GM18519 (cell line): ENCODE measurements around the gene SPPL2B.
"Not testable (repeated sequence)": the region's sequence is repeated elsewhere in the genome, so short reads cannot be mapped to it uniquely, and the experiment has no call there.

Experiments used
- ATAC-seq: cut with Tn5 transposase; IDR thresholded peaks from one replicate; pipeline ENCODE4 v1.9.1; 2021; ENCODE audit warnings: mild to moderate bottlenecking, moderate library complexity; ENCODE audit not compliant: unreplicated experiment, low FRiP score

SPPL2B gene

GRCh38 chr19:2374808-2375207 lies 46.3 kb downstream of the SPPL2B start:
- no peak for ATAC-seq

DNA sequence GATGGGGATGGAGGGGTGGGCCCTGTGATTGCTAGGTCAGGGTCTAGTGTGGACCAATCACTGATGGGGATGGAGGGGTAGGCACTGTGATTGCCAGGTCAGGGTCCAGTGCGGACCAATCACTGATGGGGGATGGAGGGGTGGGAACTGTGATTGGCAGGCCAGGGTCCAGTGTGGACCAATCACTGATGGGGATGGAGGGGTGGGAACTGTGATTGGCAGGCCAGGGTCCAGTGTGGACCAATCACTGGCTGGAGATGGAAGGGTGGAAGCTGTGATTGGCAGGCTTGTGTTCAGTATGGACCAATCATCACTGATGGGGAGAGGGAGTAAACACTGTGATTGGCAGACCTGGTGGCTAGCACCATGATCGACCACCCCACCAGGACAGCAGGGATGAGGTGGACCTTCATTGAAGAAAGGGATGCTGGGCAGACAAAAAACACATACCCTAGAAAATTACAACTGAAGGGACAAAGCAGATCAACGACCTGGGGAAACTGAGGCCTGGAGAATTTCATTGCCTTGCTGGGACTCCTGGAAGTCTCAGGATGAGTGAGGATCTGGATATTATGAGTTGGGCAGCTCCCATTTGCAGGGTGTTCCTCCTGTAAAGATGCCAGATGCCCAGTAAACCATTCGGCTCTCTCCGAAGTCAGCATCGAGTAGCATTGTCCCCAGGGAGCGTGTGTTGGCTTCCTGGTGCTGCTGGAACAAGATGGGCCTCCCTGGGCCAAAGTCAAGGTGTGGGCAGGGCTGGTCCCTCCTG lies 47.1 kb downstream of the SPPL2B start:
- no peak for ATAC-seq

DNA sequence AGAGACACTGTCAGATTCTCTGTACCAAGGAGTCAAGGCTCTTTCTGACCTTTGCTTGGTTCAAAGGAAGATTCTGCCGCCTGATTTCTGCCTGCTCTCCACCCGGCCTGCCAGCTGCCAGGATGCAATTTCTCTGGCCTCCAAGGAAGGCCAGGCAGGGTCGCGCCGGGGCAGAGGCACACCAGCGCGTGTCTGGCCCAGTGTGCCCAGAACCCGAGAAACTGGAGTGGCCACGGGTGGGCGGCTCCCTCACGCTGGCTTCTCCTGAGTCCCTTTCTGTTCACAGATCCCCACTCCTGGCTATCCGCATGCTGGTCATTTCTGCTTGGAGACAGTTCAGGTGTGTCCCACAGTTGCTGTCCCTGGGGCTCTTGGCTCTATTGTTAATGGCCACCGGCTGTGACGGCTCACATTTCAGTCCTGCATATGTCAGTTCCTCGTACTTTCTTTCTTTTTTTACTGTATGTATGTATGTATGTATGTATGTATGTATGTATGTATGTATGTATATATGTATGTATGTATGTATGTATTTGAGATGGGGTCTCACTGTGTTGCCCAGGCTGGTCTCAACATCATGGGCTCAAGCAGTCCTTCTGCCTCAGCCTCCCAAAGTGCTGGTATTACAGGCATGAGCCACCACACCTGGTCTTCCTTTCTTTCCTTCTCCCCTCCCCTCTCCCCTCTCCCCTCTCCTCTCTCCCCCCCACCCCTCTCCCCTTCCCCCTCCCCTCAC lies 48.5 kb downstream of the SPPL2B start:
- no peak for ATAC-seq

GRCh38 chr19:2380567-2380966 lies 52.1 kb downstream of the SPPL2B start:
- no peak for ATAC-seq

DNA sequence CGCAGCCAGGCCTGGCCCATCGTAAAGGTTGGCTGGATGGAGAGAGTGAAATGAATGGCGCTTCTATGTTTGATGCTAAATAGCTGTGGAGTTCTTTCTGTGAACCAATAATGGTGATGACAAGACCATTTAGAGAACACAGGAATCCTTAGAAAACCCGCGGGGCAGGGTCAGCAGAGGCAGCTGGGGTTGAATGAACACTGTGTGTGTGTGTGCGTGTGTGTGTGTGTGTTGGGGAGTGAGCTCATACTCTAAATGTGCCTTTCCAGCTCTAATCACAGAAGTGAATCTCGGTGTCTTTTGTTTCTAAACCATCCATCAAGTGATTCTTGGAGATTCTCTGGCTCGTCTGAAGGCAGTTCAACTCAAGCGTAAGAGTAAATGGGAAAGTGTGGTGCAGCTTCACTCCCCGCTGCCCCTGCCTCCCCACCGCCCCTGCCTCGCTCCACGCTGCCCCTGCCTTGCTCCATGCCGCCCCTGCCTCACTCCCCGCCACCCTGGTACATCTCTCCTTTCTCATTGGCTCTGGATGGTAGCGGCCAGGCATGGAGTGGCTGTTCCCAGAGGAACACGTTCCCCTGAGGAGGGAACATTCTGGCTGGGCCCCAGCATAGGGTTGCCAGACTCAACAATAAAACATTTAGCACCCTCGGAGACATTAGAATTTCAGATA lies 52.8 kb downstream of the SPPL2B start:
- no peak for ATAC-seq

DNA sequence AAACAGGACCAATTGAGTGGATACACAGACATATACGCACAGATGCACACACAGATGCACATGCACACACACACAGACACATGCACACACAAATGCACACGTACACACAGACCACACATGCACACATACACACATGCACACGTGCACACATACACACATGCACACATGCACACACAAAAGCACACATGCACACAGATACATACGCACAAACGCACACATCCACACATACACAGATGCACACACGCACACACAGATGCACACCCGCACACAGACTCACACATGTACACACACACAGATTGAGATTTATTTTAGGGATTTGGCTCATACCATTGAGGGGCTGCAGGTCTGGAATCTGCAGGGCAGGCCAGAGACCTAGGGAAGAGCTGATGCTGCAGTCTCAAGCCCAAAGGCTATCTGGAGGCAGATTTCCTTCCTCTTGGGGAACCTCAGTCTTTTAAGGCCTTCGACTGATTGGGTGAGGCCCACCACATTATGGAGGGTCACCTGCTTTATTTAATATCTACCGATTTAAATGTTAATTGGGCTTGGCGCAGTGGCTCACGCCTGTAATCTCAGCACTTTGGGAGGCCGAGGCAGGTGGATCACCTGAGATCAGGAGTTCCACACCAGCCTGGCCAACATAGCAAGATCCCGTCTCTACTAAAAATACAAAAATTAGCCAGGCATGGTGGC lies 54.2 kb downstream of the SPPL2B start:
- no peak for ATAC-seq

DNA sequence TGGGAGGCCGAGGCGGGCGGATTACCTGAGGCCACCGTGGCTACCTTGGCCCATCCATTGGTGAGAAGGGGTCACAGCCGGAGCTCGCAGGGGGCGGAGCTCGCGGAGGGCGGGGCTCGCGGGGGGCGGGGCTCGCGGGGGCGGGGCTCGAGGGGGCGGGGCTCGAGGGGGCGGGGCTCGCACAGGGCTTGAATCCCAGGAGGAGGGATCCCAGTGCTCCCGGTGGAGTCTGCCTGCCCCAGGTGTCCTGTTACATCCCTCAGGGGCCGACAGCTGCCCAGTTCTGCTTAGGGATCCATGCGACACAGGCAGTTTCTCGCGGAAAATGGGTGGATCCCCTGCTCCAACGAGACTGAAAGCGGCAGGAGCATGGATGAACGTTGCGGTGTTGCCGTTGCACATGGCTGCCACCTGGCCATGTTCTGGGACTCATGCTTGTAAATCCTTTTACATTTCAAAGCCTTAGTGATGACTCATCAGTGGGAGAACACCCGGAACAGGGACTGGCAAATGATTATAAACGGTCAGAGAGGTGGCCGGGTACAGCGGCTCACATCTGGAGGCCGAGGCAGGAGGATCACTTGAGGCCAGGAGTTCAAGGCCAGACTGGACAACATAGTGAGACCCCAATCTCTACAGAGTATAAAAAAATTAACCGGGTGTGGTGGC lies 56.7 kb downstream of the SPPL2B start:
- ATAC-seq = no peak

DNA sequence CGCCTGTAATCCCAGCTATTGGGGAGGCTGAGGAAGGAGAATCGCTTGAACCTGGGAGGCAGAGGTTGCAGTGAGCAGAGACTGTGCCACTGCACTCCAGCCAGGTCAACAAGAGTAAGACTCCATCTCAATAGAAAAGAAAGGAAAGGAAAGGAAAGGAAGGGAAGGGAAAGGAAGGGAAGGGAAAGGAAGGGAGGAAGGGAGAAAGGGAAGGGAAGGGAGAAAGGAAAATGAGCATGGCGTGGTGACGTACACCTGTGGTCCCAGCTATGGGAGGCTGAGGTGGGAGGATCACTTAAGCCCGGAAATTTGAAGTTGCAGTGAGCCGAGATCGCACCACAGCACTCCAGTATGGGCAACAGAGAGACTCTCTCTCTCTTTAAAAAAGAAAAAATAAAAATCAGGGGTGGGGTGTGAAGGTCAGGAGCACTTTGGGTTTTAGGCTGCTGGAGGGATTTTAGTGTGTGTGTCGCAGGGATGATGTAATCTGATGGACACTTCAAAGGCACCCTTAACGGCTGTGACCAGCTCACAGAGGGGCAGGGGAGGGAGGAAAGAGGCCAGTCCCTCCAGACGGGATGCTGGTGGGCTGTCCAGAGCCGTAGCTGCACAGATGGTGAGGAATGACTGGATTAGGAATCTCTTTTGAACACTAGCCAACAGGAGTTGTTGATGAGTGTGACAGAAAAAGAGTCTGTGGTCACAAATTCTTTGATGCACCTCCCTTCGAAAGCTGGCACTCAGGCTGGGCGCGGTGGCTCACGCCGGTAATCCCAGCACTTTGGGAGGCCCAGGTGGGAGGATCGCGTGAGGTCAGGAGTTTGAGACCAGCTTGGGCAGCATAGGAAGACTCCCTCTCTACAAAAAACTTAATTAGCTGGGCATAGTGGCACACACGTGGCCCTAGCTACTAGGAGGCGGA lies 59.1 kb downstream of the SPPL2B start:
- no peak for ATAC-seq

DNA sequence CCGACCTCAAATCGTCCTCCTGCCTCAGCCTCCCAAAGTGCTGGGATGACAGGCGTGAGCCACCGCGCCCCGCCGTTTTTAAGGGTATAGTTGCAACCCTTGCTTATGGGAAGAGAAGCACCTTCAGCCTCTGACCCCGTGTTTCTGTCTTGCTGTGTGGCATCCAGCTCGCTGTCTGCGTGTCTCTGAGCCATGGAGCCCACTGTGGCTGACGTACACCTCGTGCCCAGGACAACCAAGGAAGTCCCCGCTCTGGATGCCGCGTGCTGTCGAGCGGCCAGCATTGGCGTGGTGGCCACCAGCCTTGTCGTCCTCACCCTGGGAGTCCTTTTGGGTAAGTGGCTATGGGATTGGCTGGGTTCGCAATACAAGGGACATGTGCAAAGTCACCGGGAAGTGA lies 61.1 kb downstream of the SPPL2B start:
- ATAC-seq = no peak

DNA sequence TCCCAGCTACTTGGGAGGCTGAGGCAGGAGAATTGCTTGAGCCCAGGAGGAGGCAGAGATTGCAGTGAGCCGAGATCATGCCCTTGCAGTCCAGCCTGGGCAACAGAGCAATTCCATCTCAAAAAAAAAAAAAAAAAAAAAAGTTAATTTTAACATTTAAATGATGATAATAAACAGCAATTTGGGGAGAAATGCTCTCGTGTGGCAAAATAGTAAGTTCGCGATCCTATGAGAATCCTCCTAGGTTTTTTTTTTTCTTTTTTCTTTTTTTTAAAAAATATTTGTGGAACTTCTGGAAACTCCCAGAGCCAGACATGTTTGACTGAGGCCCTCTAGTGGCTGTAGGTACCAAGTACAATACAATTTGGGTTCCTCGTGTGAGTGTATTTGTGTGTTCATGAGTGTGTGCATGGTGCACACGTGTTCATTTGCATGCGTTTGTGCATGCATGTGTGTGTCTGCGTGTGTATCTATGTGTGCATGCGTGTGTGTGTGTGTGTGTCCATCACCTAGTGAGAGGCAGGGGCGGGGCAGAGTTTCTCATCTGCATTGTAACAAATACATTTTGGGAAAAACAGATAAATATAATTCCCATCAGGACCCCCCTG lies 62.7 kb downstream of the SPPL2B start:
- ATAC-seq = no peak

GRCh38 chr19:2392366-2392765 lies 63.9 kb downstream of the SPPL2B start:
- no peak for ATAC-seq

DNA sequence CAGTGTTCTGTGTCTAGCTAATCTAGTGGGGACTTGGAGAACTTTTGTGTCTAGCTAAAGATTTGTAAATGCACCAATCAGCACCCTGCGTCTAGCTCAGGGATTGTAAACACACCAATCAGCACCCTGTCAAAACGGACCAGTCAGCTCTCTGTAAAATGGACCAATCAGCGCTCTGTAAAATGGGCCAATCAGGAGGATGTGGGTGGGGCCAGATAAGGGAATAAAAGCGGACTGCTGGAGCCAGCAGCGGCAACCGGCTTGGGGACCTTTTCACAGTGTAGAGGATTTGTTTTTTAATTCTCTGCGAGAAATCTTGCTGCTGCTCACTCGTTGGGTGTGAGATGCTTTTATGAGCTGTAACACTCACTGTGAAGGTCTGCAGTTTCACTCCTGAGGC lies 64.4 kb downstream of the SPPL2B start:
- ATAC-seq = not testable (repeated sequence)

DNA sequence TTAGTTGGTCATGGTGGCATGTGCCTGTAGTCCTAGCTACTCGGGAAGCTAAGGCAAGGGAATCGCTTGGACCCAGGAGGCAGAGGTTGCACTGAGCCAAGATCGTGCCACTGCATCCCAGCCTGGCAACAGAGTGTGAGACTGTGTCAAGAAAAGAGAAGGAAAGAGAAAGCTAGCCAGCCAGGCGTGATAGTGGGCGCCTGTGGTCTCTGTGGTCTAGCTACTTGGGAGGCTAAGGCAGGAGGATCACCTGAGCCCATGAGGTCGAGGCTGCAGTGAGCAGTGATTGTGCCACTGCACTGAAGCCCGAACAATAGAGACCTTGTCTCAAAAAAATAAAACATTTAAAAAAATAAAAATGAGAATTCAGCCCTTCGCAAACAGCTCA lies 65.6 kb downstream of the SPPL2B start:
- ATAC-seq = no peak

DNA sequence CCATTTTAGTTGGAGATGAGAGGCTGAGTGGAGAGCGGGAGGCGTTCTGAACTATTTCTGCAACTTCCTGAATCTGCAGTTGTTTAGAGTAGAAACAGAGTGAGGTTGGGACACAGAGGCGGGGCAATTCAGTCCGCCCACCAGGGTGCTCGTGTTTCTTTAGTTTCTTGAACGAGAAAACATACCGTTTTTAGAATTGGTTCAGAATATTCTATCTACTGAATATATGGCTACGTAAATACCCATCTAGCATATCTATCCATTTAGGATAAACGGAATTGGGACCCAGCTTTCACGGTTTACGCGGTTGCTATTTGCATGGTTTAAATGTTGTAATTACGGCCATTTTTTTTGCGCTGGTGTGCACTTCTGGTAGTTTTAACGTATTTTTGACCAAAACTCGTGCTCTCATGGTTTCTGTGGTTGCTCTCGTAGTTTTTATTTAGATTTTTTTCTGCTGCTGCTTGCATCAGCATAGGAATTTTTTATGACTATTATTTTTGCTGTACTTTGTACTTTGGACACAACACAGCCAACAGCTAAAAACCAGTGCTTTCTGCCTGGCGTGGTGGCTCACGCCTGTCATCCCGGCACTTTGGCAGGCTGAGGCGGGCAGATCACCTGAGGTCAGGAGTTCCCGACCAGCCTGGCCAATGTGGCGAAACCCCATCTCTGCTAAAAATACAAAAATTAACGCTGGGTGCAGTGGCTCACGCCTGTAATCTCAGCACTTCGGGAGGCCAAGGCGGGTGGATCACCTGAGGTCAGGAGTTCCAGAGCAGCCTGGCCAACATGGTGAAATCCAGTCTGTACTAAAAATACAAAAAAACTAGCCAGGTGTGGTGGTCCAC lies 66.2 kb downstream of the SPPL2B start:
- ATAC-seq = no peak

- not testable (repeated sequence) for ATAC-seq
Observed at GRCh38 chr19:2395293-2395829, 66.9 kb downstream of the SPPL2B start.

GRCh38 chr19:2397173-2397572 lies 68.7 kb downstream of the SPPL2B start:
- not testable (repeated sequence) for ATAC-seq

GRCh38 chr19:2398735-2399305 lies 70.3 kb downstream of the SPPL2B start:
- ATAC-seq = no peak
